Measurements from ENCODE around the gene CUEDC2.
"Not testable (repeated sequence)": the region's sequence is repeated elsewhere in the genome, so short reads cannot be mapped to it uniquely, and the experiment has no call there.

The CUEDC2 gene

GRCh38 chr10:102454662-102455487 is 22.5 kb upstream of the CUEDC2 start:
- not testable (repeated sequence) for DNase-seq (ENCODE audit: low read depth)

DNA sequence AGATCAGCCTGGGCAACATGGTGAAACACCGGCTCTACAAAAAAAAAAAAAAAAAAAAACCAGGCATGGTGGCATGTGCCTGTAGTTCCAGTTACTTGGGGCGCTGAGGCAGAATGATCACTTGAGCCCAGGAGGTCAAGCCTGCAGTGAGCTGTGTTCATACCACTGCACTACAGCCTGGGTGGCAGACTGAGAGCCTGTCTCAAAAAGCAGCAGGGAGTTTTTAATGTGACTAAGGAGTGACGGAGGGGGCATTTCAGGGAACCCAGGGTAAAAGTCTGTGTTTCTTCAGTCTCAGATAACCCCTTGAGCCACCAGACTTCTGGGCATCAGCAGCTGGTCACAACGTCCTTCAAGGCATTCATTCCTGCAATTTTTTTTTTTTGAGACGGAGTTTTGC is 21.1 kb upstream of the CUEDC2 start:
- DNase-seq (ENCODE audit: low read depth), result no peak

- peak; percentile 74 for DNase-seq (ENCODE audit: low read depth)
Observed at GRCh38 chr10:102452672-102453340, 20.4 kb upstream of the CUEDC2 start.

DNA sequence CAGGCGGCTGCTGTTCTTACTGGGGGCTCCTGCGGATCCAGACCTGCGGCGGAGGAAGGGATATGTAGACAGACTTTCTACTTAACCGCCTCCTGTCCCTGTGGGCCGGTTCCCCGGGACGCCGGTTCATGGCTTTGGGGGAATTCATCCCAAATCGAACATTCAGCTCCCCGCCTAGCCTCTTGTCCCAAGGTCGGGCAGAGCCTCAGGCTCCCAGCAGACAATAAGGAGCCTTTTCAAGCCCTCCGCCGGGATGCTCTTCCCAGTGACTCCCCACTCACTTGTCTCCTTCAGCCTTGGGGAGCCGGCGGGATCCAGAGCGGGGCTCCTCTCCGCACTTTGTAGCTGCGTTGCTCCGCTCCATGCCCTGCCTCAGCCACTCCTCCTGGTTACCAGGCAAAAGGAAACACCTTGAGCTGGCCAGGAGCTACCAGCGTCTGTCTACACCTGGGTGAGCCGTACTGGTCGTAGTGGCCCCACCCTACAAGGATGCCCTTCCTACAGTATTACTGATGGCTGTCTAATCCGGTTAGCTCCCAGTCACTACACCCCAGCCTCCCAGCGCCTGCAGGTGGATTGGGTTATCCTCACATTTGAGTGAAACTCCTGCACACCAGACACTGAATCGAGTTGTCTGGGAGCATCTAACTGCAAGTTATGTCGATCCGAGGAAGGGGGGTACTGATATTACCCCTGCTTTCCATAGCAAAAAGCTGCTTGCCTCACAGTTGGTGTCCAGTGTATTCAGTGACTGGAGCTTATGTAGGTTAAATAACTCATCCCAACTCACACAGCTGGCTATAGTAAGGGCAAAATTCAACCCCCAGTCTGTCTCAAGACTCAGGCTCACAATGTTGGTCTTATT is 19.0 kb upstream of the CUEDC2 start, which contains the start of gene C10orf95:
Gene C10orf95 (minus strand): TSS at position 439 of the 865 bp plus-strand sequence. CDS start 450 bp downstream, outside the sequence.
- DNase-seq (ENCODE audit: low read depth), result no peak

GRCh38 chr10:102450374-102451104 is 18.2 kb upstream of the CUEDC2 start:
- DNase-seq (ENCODE audit: low read depth), result peak; percentile 89

GRCh38 chr10:102450124-102450373 is 17.7 kb upstream of the CUEDC2 start:
- DNase-seq (ENCODE audit: low read depth), result no peak

GRCh38 chr10:102449321-102450123 is 17.1 kb upstream of the CUEDC2 start:
- peak; percentile 80 for DNase-seq (ENCODE audit: low read depth)

DNA sequence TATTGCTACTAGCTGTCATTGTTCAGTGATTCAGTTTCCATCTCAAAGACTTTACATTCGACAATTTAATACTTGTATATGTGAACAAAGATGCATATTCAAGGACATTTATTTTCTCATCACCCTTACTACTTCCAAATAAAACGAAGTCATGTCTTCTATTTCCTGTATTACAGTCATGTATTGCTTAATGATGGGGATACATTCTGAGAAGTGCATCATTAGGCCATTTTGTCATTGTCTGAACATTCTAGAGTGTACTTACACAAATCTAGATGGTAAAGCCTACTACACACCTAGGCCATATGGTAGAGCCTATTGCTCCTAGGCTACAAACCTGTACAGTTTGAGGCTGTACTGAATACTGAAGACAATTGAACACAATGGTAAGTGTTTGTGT is 12.5 kb upstream of the CUEDC2 start:
- no peak for DNase-seq (ENCODE audit: low read depth)

GRCh38 chr10:102438374-102438773 is 6.0 kb upstream of the CUEDC2 start:
- DNase-seq (ENCODE audit: low read depth), result no peak

GRCh38 chr10:102437515-102437914 is 5.1 kb upstream of the CUEDC2 start:
- DNase-seq (ENCODE audit: low read depth), result no peak

GRCh38 chr10:102436312-102436711 is 3.9 kb upstream of the CUEDC2 start:
- DNase-seq (ENCODE audit: low read depth), result no peak

DNA sequence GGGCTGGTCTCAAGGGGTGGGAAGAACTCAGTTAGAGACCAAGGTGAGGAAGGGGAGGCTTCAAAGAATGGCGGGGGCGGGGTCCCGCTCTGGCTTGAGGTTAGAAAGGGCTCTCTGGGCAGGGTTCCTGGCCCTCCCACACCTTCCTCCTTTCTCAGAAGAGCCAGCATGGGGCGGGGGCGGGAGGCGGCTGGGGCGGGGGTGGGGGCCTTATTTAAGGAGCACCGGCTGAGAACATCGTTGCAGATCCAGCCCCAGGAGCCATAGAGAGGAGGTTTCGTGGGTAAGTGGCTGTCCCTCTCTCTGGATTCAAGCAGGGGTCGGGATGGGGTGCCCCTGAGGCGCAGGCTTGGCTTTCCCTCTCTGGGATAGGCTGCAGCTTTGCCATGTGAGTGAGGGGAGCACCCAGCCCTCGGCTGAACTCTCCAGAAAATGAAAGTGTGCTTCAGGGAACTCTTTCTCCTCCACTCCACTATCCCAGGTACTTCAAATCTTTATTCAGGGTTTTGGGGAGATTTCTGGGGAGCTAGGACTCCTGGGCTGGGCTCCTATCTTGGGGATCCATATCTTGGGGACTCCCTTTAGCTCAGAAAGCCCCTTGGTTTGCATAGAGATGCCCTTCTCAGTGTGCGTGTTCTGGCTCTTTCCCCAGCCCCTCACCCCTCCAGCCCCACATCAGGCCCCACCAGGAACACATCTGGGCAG is 3.3 kb upstream of the CUEDC2 start:
- DNase-seq (ENCODE audit: low read depth), result no peak

- no peak for DNase-seq (ENCODE audit: low read depth)
Observed at GRCh38 chr10:102435133-102435497, 2.7 kb upstream of the CUEDC2 start.

DNA sequence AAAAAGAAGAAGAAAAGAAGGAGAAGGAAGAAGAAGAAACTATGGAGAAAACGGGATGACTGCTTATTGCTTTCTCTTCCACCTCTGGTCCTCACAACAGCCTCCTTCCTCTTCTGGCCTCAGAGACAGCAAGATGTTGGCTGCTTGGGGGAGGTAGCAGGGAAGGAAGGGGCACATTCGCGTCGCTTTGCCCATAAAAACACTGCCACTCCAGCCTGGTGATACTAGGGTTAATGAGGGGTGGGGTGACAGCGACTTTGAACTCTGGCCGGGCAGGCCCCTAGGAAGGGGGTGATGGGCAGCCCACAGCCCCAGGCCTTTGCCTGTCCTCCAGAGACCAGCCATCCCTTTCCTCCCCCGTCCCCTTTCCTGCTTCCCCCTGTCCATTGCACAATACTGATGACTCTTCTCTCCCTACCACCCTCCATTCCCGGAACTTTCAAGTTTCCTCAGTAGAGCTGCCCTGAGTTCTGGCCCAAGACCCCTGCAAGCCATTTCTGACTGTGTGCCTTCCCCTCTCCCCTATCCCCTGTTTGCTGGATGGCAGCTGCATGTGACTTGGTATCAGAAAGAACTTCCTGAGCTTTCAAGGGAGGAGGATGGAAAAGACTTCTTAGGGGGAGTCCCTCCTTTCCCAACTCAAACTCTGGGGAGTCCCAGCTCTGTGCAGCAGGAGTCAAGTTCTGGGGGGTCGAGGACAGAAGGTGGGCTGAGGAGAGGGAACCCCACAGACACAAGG is 2.2 kb upstream of the CUEDC2 start:
- DNase-seq (ENCODE audit: low read depth), result no peak

GRCh38 chr10:102433619-102434046 is 1.3 kb upstream of the CUEDC2 start:
- DNase-seq (ENCODE audit: low read depth), result no peak

DNA sequence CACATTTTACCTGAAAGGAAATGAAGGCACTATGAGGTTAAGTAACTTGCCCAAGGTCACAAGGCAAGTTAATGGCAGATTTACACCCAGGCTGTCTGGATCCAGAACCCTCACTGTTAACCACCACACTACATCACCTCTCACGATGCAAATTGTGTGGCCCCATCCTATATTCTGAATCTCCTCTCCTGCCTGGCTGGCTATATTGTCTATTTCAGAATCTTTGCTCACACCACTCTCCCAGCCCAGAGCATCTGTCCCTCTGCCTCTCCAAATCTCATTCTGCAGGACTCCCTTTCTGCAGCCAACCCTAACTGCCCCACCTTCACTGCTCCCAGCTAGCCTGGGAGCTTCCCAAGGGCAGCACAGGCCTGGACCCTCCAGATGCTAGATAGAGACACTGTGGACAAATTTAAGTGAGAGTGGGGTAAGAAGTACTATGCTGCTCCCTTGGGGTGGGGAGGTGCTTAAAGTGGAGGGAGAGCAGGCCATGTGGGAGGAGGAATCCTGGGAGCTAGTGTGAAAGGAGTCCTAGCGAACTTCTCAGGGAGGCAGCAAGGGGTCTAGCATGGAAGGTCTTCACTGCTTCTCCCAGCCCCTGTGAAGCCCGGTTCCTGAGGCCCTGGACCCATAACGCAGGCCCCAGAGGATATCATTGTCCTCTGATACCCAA is 786 bp downstream of the CUEDC2 start:
- DNase-seq (ENCODE audit: low read depth), result no peak

DNA sequence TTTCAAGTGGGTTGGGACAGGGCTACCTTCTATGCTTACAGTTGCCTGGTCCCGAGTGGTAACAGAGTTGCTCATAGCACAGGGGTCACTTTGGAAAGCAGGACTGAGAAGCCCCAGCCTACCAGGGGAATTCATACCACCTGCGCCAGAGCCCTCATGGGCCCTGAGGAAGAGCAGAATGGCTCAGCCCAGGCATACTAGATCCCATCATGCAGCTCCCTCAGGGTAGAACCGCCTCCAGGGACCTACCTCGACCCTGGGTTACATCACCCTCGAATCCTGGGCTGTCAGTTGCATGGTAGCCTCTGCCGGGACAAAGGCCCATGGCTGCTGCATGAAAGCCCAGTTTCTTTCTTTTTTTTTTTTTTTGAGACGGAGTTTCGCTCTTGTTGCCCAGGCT is 2.9 kb downstream of the CUEDC2 start:
- no peak for DNase-seq (ENCODE audit: low read depth)

GRCh38 chr10:102426803-102427287 is 5.5 kb downstream of the CUEDC2 start:
- DNase-seq (ENCODE audit: low read depth), result no peak

- DNase-seq (ENCODE audit: low read depth), result no peak
Observed at GRCh38 chr10:102425444-102425843, 6.9 kb downstream of the CUEDC2 start.
